GM23338 (cell line): ENCODE measurements around the gene TUBGCP2. TPM values are rescaled to one million over a fixed set of nuclear protein-coding genes. Genes with fewer than 3 reads are reported as not detected.

Experiments
- ATAC-seq: fragments of 200-7000 bp; cut with Tn5 transposase; 3 replicates; pipeline ENCODE4 v1.9.1; 2020
- DNase-seq: peaks from one replicate; pipeline ENCODE4 v3.0.0-alpha.2; 2015; ENCODE audit warnings: low spot score
- H2AFZ ChIP-seq: fragments of 200-600 bp; sonication (generic); 2 replicates; pipeline ENCODE4 v1.8.0; 2016; ENCODE audit warnings: antibody characterized with exemption, mild to moderate bottlenecking, moderate library complexity
- H3F3A ChIP-seq: fragments of 200-600 bp; sonication (generic); replicated peaks from 2 replicates; pipeline ENCODE4 v1.8.0; 2017; ENCODE audit warnings: antibody characterized with exemption, mixed run types, low read depth
- H3K27ac ChIP-seq: fragments of 200-600 bp; sonication (generic); 2 replicates; pipeline ENCODE4 v1.6.1; 2016; ENCODE audit warnings: low read depth
- H3K27me3 ChIP-seq: fragments of 200-600 bp; sonication (generic); 2 replicates; pipeline ENCODE4 v1.8.0; 2016; ENCODE audit warnings: mild to moderate bottlenecking, mixed run types, moderate library complexity; ENCODE audit not compliant: insufficient read depth
- H3K36me3 ChIP-seq: fragments of 200-600 bp; sonication (generic); 2 replicates; pipeline ENCODE4 v1.8.0; 2016; ENCODE audit warnings: mild to moderate bottlenecking; ENCODE audit not compliant: insufficient read depth
- H3K4me1 ChIP-seq: fragments of 200-600 bp; sonication (generic); 2 replicates; pipeline ENCODE4 v1.8.0; 2016; ENCODE audit warnings: mild to moderate bottlenecking, moderate library complexity; ENCODE audit not compliant: insufficient read depth
- H3K4me2 ChIP-seq: fragments of 200-600 bp; sonication (generic); 2 replicates; pipeline ENCODE4 v1.7.1; 2017; ENCODE audit warnings: mixed run types
- H3K4me3 ChIP-seq: fragments of 200-600 bp; sonication (generic); 2 replicates; pipeline ENCODE4 v1.6.1; 2016; ENCODE audit warnings: mixed run types
- H3K79me2 ChIP-seq: fragments of 200-600 bp; sonication (generic); replicated peaks from 2 replicates; pipeline ENCODE4 v1.8.0; 2017; ENCODE audit warnings: mild to moderate bottlenecking; ENCODE audit not compliant: insufficient read depth
- H3K9me2 ChIP-seq: fragments of 200-600 bp; sonication (generic); 2 replicates; pipeline ENCODE4 v1.8.0; 2017; ENCODE audit not compliant: insufficient read depth
- H4K20me1 ChIP-seq: fragments of 200-600 bp; sonication (generic); replicated peaks from 2 replicates; pipeline ENCODE4 v1.8.0; 2017; ENCODE audit warnings: mild to moderate bottlenecking; ENCODE audit not compliant: insufficient read depth
- H3K27ac Mint-ChIP-seq: 2 replicates; pipeline ENCODE4 v1.8.0; 2020; ENCODE audit warnings: inconsistent platforms, mild to moderate bottlenecking, moderate library complexity, mixed read lengths
- H3K27me3 Mint-ChIP-seq: 3 replicates; pipeline ENCODE4 v1.8.0; 2022; ENCODE audit warnings: low read depth, mild to moderate bottlenecking, moderate library complexity, mixed read lengths, inconsistent platforms; ENCODE audit not compliant: insufficient read depth, poor library complexity
- H3K36me3 Mint-ChIP-seq: 3 replicates; pipeline ENCODE4 v1.8.0; 2021; ENCODE audit warnings: low read depth, mild to moderate bottlenecking, inconsistent platforms, moderate library complexity, mixed read lengths
- H3K4me1 Mint-ChIP-seq: 3 replicates; pipeline ENCODE4 v1.8.0; 2020; ENCODE audit warnings: mild to moderate bottlenecking, inconsistent platforms, mixed read lengths
- H3K4me3 Mint-ChIP-seq: 3 replicates; pipeline ENCODE4 v1.8.0; 2021; ENCODE audit warnings: moderate library complexity, mild to moderate bottlenecking, inconsistent platforms, mixed read lengths
- H3K9me3 Mint-ChIP-seq: 3 replicates; pipeline ENCODE4 v1.8.0; 2020; ENCODE audit warnings: moderate library complexity, mild to moderate bottlenecking, inconsistent platforms, mixed read lengths
- CREB1 ChIP-seq: fragments of 250-450 bp; sonication (Bioruptor Pico); IDR thresholded peaks from 2 replicates; pipeline ENCODE4 v1.5.0; 2020; ENCODE audit warnings: low read depth, mild to moderate bottlenecking, moderate library complexity
- JUNB ChIP-seq: IDR thresholded peaks from one replicate; pipeline ENCODE4 v1.6.1; 2016; ENCODE audit warnings: antibody characterized with exemption; ENCODE audit not compliant: unreplicated experiment
- POLR2AphosphoS5 ChIP-seq: IDR thresholded peaks from 2 replicates; pipeline ENCODE4 v1.6.1; 2016; ENCODE audit warnings: antibody characterized with exemption, low read depth
- polyA plus RNA-seq: library from polyadenylated mRNA; unstranded; fragments of >200 nt; fragmentation: Nextera tagmentation; extraction: Ambion mirVana; gene quantifications from 2 replicates; pipeline ENCODE4 v1.2.1, GENCODE V29; 2016
- total RNA-seq: library from RNA; depleted of rRNA; stranded (reverse); fragments of >200 nt; shearing (Covaris generic); gene quantifications from 2 replicates; pipeline ENCODE4 v1.2.3, GENCODE V29; 2014
- TF ChIP-seq, protein P1 (sequence below): IDR thresholded peaks from 2 replicates; pipeline ENCODE4 v1.6.1; 2016; ENCODE audit warnings: antibody characterized with exemption
- TF ChIP-seq, protein P2 (sequence below), 2 experiments: fragments of 200-600 bp in 1 of 2; sonication (generic) in 1 of 2; conservative IDR thresholded peaks; 2 replicates each; pipeline versions ENCODE4 v1.5.1 to v1.6.1; 2016 to 2017; ENCODE audit warnings: antibody characterized with exemption in 2 of 2, low read depth in 2 of 2, mild to moderate bottlenecking in 2 of 2, moderate library complexity in 1 of 2
- TF ChIP-seq, protein P3 (sequence below): fragments of 250-450 bp; sonication (Bioruptor Pico); IDR thresholded peaks from 2 replicates; pipeline ENCODE4 v1.5.0; 2020; ENCODE audit warnings: mild to moderate bottlenecking, moderate library complexity
- TF ChIP-seq, protein P4 (sequence below): IDR thresholded peaks from one replicate; pipeline ENCODE4 v1.6.1; 2018; ENCODE audit warnings: antibody characterized with exemption; ENCODE audit not compliant: unreplicated experiment

The TUBGCP2 gene
- total and polyA plus RNA-seq, 2 experiments from 2014 or later: 59.6 to 67.7 TPM

DNA sequence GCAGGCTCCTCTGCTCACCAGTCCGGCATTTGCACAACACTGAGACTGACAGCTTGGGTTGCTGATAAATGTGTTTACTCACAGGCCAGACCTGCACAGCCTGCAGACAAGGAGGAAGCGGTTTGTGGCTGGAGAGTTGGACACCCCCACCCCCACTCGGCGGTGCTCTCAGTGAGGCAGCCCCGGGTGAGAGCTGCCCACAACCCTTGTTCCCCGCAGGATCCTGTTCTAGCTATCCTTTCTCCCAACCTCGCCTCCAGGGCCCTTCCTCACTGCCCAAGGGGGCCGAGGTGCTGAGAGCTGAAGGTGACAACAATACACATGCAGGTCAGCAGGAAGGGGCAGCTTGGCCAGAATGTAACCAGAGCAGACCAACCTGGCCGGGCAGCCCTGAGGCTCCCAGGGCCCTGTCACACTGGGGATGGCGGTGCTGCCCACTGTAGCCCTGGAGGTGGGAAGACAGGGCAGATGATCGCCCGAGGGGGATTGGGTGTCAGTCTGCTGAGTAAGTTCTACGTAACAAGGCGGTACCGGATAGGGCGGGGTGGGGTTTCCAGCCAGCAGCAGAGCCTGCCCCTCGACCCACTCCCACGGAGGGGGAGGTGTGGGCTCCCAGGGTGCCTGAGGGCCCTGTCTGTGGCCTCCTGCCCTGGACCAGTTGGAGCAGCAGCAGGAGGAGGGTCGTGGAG, 30.0 kb downstream of the TUBGCP2 start:
- H3K9me3 Mint-ChIP-seq: no peaks in the 10 kb centered on the region
- H3K9me2 ChIP-seq: no peaks in the 10 kb centered on the region
- H3K79me2 ChIP-seq: no peaks in the 10 kb centered on the region
- ATAC-seq (no peak), DNase-seq (no peak)
- H3K27ac ChIP-seq: no peak overlapping the region
- H3K4me3 Mint-ChIP-seq: no peak overlapping the region
- H3K27ac Mint-ChIP-seq: no peak overlapping the region
- no peak overlapping the region for H3K4me2 ChIP-seq
- peaks cover 4% of the 10 kb centered on the region; the same call in 2 of the 3 replicates for H3K4me1 Mint-ChIP-seq
- H3K4me1 ChIP-seq: no peaks in the 10 kb centered on the region
- TF ChIP-seq, protein P1, sequence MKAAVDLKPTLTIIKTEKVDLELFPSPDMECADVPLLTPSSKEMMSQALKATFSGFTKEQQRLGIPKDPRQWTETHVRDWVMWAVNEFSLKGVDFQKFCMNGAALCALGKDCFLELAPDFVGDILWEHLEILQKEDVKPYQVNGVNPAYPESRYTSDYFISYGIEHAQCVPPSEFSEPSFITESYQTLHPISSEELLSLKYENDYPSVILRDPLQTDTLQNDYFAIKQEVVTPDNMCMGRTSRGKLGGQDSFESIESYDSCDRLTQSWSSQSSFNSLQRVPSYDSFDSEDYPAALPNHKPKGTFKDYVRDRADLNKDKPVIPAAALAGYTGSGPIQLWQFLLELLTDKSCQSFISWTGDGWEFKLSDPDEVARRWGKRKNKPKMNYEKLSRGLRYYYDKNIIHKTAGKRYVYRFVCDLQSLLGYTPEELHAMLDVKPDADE: no peak
- TF ChIP-seq POLR2AphosphoS5 (no peak), JUNB (no peak)
- TF ChIP-seq, protein P2, sequence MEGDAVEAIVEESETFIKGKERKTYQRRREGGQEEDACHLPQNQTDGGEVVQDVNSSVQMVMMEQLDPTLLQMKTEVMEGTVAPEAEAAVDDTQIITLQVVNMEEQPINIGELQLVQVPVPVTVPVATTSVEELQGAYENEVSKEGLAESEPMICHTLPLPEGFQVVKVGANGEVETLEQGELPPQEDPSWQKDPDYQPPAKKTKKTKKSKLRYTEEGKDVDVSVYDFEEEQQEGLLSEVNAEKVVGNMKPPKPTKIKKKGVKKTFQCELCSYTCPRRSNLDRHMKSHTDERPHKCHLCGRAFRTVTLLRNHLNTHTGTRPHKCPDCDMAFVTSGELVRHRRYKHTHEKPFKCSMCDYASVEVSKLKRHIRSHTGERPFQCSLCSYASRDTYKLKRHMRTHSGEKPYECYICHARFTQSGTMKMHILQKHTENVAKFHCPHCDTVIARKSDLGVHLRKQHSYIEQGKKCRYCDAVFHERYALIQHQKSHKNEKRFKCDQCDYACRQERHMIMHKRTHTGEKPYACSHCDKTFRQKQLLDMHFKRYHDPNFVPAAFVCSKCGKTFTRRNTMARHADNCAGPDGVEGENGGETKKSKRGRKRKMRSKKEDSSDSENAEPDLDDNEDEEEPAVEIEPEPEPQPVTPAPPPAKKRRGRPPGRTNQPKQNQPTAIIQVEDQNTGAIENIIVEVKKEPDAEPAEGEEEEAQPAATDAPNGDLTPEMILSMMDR (conservative IDR thresholded peaks at IDR 0.05; ENCODE audit: low read depth in 2 of 2): no peak
- no peak overlapping the region for H3K4me3 ChIP-seq
- no peaks in the 10 kb centered on the region for H3K36me3 ChIP-seq
- no peak overlapping the region for H2AFZ ChIP-seq
- H3F3A ChIP-seq: no peaks in the 10 kb centered on the region
- H4K20me1 ChIP-seq: no peaks in the 10 kb centered on the region
- peaks cover 14% of the 10 kb centered on the region for H3K36me3 Mint-ChIP-seq
- no peaks in the 10 kb centered on the region for H3K27me3 Mint-ChIP-seq
- H3K27me3 ChIP-seq: no peaks in the 10 kb centered on the region

DNA sequence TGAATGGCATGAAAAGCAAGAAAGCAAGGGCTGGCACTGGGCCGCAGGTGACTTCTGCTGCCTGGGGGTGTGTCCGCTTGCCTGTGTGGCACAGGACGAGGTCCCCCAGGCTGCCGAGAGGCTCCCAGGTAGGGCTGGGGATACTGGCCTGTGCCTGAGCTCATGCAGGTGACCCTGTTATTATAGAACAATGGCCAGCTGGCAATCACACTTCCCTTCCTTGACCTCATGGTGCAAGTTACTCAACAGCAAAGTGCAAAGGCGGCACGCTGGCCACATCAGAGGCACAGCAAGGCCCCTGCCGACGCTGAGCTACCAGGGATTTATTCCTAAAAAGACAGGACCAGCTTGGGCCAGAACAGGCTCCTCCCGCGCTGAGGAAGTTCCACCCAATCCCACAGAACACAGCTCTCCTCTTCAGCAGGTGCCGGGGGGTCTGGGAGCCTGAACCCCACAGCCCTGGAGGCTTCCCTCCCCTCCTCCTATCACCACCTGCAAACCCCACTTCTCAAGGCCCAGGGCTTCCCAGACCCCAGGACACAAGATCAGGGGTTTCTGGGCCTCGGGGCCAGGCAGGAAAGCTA, 30.6 kb downstream of the TUBGCP2 start:
- Histone ChIP-seq H3K27ac (no peak overlapping the region), H2AFZ (no peak overlapping the region), H3K4me2 (no peak overlapping the region), H3K79me2 (no peaks in the 10 kb centered on the region), H3K27me3 (no peaks in the 10 kb centered on the region), H4K20me1 (no peaks in the 10 kb centered on the region), H3K4me3 (no peak overlapping the region), H3F3A (no peaks in the 10 kb centered on the region), H3K36me3 (no peaks in the 10 kb centered on the region), H3K4me1 (no peaks in the 10 kb centered on the region), H3K9me2 (no peaks in the 10 kb centered on the region)
- Mint-ChIP-seq H3K27me3 (no peaks in the 10 kb centered on the region), H3K27ac (no peak overlapping the region), H3K36me3 (peaks cover 10% of the 10 kb centered on the region), H3K4me1 (peaks cover 4% of the 10 kb centered on the region; the same call in 2 of the 3 replicates), H3K9me3 (no peaks in the 10 kb centered on the region), H3K4me3 (no peak overlapping the region)
- DNase-seq (no peak), ATAC-seq (no peak)
- TF ChIP-seq, protein P3, sequence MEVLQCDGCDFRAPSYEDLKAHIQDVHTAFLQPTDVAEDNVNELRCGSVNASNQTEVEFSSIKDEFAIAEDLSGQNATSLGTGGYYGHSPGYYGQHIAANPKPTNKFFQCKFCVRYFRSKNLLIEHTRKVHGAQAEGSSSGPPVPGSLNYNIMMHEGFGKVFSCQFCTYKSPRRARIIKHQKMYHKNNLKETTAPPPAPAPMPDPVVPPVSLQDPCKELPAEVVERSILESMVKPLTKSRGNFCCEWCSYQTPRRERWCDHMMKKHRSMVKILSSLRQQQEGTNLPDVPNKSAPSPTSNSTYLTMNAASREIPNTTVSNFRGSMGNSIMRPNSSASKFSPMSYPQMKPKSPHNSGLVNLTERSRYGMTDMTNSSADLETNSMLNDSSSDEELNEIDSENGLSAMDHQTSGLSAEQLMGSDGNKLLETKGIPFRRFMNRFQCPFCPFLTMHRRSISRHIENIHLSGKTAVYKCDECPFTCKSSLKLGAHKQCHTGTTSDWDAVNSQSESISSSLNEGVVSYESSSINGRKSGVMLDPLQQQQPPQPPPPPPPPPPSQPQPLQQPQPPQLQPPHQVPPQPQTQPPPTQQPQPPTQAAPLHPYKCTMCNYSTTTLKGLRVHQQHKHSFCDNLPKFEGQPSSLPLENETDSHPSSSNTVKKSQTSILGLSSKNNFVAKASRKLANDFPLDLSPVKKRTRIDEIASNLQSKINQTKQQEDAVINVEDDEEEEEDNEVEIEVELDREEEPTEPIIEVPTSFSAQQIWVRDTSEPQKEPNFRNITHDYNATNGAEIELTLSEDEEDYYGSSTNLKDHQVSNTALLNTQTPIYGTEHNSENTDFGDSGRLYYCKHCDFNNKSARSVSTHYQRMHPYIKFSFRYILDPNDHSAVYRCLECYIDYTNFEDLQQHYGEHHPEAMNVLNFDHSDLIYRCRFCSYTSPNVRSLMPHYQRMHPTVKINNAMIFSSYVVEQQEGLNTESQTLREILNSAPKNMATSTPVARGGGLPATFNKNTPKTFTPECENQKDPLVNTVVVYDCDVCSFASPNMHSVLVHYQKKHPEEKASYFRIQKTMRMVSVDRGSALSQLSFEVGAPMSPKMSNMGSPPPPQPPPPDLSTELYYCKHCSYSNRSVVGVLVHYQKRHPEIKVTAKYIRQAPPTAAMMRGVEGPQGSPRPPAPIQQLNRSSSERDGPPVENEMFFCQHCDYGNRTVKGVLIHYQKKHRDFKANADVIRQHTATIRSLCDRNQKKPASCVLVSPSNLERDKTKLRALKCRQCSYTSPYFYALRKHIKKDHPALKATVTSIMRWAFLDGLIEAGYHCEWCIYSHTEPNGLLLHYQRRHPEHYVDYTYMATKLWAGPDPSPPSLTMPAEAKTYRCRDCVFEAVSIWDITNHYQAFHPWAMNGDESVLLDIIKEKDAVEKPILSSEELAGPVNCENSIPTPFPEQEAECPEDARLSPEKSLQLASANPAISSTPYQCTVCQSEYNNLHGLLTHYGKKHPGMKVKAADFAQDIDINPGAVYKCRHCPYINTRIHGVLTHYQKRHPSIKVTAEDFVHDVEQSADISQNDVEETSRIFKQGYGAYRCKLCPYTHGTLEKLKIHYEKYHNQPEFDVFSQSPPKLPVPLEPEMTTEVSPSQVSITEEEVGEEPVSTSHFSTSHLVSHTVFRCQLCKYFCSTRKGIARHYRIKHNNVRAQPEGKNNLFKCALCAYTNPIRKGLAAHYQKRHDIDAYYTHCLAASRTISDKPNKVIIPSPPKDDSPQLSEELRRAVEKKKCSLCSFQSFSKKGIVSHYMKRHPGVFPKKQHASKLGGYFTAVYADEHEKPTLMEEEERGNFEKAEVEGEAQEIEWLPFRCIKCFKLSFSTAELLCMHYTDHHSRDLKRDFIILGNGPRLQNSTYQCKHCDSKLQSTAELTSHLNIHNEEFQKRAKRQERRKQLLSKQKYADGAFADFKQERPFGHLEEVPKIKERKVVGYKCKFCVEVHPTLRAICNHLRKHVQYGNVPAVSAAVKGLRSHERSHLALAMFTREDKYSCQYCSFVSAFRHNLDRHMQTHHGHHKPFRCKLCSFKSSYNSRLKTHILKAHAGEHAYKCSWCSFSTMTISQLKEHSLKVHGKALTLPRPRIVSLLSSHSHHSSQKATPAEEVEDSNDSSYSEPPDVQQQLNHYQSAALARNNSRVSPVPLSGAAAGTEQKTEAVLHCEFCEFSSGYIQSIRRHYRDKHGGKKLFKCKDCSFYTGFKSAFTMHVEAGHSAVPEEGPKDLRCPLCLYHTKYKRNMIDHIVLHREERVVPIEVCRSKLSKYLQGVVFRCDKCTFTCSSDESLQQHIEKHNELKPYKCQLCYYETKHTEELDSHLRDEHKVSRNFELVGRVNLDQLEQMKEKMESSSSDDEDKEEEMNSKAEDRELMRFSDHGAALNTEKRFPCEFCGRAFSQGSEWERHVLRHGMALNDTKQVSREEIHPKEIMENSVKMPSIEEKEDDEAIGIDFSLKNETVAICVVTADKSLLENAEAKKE (CRISPR knock-in tag): no peak
- TF ChIP-seq POLR2AphosphoS5 (no peak), JUNB (no peak), CREB1 (no peak)
- TF ChIP-seq, protein P4, sequence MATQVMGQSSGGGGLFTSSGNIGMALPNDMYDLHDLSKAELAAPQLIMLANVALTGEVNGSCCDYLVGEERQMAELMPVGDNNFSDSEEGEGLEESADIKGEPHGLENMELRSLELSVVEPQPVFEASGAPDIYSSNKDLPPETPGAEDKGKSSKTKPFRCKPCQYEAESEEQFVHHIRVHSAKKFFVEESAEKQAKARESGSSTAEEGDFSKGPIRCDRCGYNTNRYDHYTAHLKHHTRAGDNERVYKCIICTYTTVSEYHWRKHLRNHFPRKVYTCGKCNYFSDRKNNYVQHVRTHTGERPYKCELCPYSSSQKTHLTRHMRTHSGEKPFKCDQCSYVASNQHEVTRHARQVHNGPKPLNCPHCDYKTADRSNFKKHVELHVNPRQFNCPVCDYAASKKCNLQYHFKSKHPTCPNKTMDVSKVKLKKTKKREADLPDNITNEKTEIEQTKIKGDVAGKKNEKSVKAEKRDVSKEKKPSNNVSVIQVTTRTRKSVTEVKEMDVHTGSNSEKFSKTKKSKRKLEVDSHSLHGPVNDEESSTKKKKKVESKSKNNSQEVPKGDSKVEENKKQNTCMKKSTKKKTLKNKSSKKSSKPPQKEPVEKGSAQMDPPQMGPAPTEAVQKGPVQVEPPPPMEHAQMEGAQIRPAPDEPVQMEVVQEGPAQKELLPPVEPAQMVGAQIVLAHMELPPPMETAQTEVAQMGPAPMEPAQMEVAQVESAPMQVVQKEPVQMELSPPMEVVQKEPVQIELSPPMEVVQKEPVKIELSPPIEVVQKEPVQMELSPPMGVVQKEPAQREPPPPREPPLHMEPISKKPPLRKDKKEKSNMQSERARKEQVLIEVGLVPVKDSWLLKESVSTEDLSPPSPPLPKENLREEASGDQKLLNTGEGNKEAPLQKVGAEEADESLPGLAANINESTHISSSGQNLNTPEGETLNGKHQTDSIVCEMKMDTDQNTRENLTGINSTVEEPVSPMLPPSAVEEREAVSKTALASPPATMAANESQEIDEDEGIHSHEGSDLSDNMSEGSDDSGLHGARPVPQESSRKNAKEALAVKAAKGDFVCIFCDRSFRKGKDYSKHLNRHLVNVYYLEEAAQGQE: no peak
